ENCODE results near the gene ZNF611. TPM values are rescaled to one million over a fixed set of nuclear protein-coding genes. Genes with fewer than 3 reads are reported as not detected.
"Not testable (repeated sequence)": the region's sequence is repeated elsewhere in the genome, so short reads cannot be mapped to it uniquely, and the experiment has no call there.

The ZNF611 gene
- polyA plus RNA-seq, 2 of the 4 experiments (the other 2 are of a cell fraction): 4.1 to 5.6 TPM

DNA sequence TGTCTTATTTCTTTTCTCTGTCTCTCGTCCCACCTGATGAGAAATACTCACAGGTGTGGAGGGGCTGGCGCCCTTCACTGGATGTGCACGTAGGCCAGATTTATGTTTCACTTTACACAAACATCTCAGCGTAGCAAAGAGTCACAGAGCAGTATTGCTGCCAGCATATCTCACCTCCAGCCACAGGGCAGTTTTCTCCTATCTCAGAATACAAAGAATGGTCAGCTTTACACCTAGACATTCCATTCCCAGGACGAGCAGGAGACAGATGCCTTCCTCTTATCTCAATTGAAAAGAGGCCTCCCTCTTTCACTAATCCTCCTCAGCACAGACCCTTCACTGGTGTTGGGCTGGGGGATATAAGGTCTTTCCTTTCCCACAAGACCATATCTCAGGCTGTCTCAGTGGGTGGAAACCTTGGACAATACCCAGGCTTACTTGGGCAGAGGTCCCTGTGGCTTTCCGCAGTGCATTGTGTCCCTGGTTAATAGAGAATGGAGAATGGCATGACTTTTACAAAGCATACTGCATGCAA is 7.2 kb upstream of the ZNF611 start:
- Histone ChIP-seq H3K4me1 (no peaks in the 10 kb centered on the region), H3K4me3 (no peak overlapping the region), H3K27ac (no peak overlapping the region), H3K4me2 (no peak overlapping the region), H3K9me3 (peaks cover 37% of the 10 kb centered on the region)
- 28% methylated on average over 6 of the region's 6 CpGs for WGBS (ENCODE audit: missing lambda C conversion rate)
- TF ChIP-seq FOXS1 (CRISPR knock-in tag; IDR thresholded peaks at IDR 0.05) (no peak), SREBF2 (IDR thresholded peaks at IDR 0.05) (no peak), TFCP2L1 (CRISPR knock-in tag; IDR thresholded peaks at IDR 0.05) (no peak), PHF8 (IDR thresholded peaks at IDR 0.05; ENCODE audit: borderline replicate concordance, low read depth) (no peak), GATA3 (IDR thresholded peaks at IDR 0.05; ENCODE audit: borderline replicate concordance) (no peak), SMC3 (IDR thresholded peaks at IDR 0.05) (no peak), CHD2 (IDR thresholded peaks at IDR 0.05; ENCODE audit: low read length, partially characterized antibody) (no peak), FOSB (CRISPR knock-in tag; IDR thresholded peaks at IDR 0.05) (no peak), MAZ (IDR thresholded peaks at IDR 0.05; ENCODE audit: borderline replicate concordance, low read depth, low read length) (no peak), HEYL (CRISPR knock-in tag; IDR thresholded peaks at IDR 0.05) (no peak)
- TF ChIP-seq, protein P1, sequence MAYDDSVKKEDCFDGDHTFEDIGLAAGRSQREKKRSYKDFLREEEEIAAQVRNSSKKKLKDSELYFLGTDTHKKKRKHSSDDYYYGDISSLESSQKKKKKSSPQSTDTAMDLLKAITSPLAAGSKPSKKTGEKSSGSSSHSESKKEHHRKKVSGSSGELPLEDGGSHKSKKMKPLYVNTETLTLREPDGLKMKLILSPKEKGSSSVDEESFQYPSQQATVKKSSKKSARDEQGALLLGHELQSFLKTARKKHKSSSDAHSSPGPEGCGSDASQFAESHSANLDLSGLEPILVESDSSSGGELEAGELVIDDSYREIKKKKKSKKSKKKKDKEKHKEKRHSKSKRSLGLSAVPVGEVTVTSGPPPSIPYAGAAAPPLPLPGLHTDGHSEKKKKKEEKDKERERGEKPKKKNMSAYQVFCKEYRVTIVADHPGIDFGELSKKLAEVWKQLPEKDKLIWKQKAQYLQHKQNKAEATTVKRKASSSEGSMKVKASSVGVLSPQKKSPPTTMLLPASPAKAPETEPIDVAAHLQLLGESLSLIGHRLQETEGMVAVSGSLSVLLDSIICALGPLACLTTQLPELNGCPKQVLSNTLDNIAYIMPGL (CRISPR knock-in tag; IDR thresholded peaks at IDR 0.05; ENCODE audit: borderline replicate concordance): no peak
- TF ChIP-seq, protein P2, sequence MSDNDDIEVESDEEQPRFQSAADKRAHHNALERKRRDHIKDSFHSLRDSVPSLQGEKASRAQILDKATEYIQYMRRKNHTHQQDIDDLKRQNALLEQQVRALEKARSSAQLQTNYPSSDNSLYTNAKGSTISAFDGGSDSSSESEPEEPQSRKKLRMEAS (IDR thresholded peaks at IDR 0.05): no peak
- TF ChIP-seq, protein P3, sequence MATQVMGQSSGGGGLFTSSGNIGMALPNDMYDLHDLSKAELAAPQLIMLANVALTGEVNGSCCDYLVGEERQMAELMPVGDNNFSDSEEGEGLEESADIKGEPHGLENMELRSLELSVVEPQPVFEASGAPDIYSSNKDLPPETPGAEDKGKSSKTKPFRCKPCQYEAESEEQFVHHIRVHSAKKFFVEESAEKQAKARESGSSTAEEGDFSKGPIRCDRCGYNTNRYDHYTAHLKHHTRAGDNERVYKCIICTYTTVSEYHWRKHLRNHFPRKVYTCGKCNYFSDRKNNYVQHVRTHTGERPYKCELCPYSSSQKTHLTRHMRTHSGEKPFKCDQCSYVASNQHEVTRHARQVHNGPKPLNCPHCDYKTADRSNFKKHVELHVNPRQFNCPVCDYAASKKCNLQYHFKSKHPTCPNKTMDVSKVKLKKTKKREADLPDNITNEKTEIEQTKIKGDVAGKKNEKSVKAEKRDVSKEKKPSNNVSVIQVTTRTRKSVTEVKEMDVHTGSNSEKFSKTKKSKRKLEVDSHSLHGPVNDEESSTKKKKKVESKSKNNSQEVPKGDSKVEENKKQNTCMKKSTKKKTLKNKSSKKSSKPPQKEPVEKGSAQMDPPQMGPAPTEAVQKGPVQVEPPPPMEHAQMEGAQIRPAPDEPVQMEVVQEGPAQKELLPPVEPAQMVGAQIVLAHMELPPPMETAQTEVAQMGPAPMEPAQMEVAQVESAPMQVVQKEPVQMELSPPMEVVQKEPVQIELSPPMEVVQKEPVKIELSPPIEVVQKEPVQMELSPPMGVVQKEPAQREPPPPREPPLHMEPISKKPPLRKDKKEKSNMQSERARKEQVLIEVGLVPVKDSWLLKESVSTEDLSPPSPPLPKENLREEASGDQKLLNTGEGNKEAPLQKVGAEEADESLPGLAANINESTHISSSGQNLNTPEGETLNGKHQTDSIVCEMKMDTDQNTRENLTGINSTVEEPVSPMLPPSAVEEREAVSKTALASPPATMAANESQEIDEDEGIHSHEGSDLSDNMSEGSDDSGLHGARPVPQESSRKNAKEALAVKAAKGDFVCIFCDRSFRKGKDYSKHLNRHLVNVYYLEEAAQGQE (IDR thresholded peaks at IDR 0.05): no peak
- ChIA-PET POLR2A (no interaction called here), CTCF (no interaction called here)
- DNase-seq (ENCODE audit: low read depth in 1 of 2, low spot score in 1 of 2): no peak
- no peak for ATAC-seq
- FAIRE-seq: no peak

DNA sequence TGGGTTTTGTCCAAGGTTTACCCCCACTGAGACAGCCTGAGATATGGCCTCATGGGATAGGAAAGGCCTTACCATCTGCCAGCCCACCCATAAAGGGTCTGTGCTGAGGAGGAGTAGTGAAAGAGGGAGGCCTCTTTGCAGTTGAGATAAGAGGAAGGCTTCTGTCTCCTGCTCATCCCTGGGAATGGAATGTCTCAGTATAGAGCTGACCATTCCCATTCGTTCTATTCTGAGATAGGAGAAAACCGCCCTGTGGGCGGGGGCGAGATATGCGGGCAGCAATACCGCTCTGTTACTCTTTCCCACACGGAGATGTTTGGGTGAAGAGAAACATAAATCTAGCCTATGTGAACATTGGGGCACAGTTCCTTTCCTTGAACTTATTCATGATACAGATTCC is 6.5 kb upstream of the ZNF611 start:
- H3K4me3 ChIP-seq; H3K4me1 ChIP-seq; H3K4me2 ChIP-seq; H3K27ac ChIP-seq; CTCF ChIA-PET; DNase-seq (ENCODE audit: low read depth in 1 of 2, low spot score in 1 of 2); POLR2A ChIA-PET; ATAC-seq; FAIRE-seq: not testable (repeated sequence)
- H3K9me3 ChIP-seq: peaks cover 39% of the 10 kb centered on the region
- 32% methylated on average over 7 of the region's 7 CpGs for WGBS (ENCODE audit: missing lambda C conversion rate)

DNA sequence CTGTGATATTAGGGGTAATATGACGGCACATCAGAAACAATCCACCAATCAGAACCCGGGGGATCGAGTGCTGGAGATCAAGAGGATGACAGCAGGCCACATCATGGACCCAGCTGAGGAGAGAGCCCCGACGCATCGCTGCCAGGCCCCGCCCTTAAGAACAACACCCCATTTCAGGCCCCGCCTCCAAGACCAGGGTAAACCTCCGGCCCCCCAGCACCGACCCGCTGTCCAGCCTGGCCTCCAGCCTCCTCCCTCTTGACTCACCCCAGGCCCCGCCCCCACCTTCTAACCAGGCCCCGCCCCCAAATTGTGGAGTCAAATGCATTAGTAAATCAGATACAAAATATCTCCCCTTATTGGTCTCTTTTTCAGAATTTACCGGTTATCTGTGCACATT is 4.7 kb upstream of the ZNF611 start:
- ATAC-seq: no peak
- TF ChIP-seq, protein P3 (IDR thresholded peaks at IDR 0.05): no peak
- TF ChIP-seq, protein P4, sequence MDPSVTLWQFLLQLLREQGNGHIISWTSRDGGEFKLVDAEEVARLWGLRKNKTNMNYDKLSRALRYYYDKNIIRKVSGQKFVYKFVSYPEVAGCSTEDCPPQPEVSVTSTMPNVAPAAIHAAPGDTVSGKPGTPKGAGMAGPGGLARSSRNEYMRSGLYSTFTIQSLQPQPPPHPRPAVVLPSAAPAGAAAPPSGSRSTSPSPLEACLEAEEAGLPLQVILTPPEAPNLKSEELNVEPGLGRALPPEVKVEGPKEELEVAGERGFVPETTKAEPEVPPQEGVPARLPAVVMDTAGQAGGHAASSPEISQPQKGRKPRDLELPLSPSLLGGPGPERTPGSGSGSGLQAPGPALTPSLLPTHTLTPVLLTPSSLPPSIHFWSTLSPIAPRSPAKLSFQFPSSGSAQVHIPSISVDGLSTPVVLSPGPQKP (IDR thresholded peaks at IDR 0.05; ENCODE audit: low read depth, low read length): no peak
- TF ChIP-seq, protein P5, sequence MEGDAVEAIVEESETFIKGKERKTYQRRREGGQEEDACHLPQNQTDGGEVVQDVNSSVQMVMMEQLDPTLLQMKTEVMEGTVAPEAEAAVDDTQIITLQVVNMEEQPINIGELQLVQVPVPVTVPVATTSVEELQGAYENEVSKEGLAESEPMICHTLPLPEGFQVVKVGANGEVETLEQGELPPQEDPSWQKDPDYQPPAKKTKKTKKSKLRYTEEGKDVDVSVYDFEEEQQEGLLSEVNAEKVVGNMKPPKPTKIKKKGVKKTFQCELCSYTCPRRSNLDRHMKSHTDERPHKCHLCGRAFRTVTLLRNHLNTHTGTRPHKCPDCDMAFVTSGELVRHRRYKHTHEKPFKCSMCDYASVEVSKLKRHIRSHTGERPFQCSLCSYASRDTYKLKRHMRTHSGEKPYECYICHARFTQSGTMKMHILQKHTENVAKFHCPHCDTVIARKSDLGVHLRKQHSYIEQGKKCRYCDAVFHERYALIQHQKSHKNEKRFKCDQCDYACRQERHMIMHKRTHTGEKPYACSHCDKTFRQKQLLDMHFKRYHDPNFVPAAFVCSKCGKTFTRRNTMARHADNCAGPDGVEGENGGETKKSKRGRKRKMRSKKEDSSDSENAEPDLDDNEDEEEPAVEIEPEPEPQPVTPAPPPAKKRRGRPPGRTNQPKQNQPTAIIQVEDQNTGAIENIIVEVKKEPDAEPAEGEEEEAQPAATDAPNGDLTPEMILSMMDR (IDR thresholded peaks at IDR 0.05): no peak
- TF ChIP-seq FOSL2 (IDR thresholded peaks at IDR 0.05) (no peak), FOSL2 (CRISPR knock-in tag; IDR thresholded peaks at IDR 0.05) (no peak), RFX5 (IDR thresholded peaks at IDR 0.05) (no peak), ESRRA (IDR thresholded peaks at IDR 0.05; ENCODE audit: borderline replicate concordance, low read length) (no peak)
- TF ChIP-seq, protein P6, sequence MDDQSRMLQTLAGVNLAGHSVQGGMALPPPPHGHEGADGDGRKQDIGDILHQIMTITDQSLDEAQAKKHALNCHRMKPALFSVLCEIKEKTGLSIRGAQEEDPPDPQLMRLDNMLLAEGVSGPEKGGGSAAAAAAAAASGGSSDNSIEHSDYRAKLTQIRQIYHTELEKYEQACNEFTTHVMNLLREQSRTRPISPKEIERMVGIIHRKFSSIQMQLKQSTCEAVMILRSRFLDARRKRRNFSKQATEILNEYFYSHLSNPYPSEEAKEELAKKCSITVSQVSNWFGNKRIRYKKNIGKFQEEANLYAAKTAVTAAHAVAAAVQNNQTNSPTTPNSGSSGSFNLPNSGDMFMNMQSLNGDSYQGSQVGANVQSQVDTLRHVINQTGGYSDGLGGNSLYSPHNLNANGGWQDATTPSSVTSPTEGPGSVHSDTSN (IDR thresholded peaks at IDR 0.05): no peak

More for the DNA sequence above, 4.7 kb upstream of the ZNF611 start:
- Histone ChIP-seq H3K9me3 (peaks cover 52% of the 10 kb centered on the region), H3K4me2 (no peak overlapping the region), H3K4me1 (no peaks in the 10 kb centered on the region), H3K27ac (no peak overlapping the region), H3K4me3 (no peak overlapping the region)
- WGBS (ENCODE audit: missing lambda C conversion rate): 45% methylated on average over 14 of the region's 14 CpGs
- ChIA-PET POLR2A (no interaction called here), CTCF (no interaction called here)
- DNase-seq (ENCODE audit: low read depth in 1 of 2, low spot score in 1 of 2) (no peak), FAIRE-seq (no peak)
